ENCODE measurements around the gene CYP26B1. TPM values are rescaled to one million over a fixed set of nuclear protein-coding genes. Genes with fewer than 3 reads are reported as not detected.

Gene CYP26B1
- total RNA-seq, 1 donor from 2014 or later: 4.7 TPM

DNA sequence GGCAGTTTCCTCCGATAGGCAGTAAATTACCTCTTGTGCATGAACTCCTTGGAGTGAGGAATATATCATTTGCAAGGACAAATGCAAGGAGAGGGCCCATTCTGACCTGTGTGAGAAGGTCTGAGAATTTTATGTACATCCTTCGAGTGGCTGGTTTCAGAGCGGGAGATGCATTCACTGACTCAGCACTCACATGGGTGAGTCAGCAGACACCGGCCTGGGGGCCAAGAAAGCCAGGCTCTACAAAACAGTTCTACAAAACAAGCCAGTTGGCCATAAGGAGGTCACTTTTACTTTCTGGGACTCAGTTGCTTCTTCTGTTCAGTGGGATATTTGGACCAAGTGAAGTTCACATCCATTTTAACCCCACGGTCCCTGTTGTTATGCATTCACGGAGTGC lies 35.3 kb downstream of the CYP26B1 start:
- TF ChIP-seq, protein P1, sequence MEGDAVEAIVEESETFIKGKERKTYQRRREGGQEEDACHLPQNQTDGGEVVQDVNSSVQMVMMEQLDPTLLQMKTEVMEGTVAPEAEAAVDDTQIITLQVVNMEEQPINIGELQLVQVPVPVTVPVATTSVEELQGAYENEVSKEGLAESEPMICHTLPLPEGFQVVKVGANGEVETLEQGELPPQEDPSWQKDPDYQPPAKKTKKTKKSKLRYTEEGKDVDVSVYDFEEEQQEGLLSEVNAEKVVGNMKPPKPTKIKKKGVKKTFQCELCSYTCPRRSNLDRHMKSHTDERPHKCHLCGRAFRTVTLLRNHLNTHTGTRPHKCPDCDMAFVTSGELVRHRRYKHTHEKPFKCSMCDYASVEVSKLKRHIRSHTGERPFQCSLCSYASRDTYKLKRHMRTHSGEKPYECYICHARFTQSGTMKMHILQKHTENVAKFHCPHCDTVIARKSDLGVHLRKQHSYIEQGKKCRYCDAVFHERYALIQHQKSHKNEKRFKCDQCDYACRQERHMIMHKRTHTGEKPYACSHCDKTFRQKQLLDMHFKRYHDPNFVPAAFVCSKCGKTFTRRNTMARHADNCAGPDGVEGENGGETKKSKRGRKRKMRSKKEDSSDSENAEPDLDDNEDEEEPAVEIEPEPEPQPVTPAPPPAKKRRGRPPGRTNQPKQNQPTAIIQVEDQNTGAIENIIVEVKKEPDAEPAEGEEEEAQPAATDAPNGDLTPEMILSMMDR (IDR thresholded peaks at IDR 0.05): no peak
- Mint-ChIP-seq H3K4me3 (ENCODE audit: unreplicated experiment) (no peak overlapping the region), H3K9me3 (ENCODE audit: low read depth) (no peaks in the 10 kb centered on the region), H3K27ac (ENCODE audit: unreplicated experiment) (no peak overlapping the region), H3K4me1 (ENCODE audit: low read depth) (peaks cover 42% of the 10 kb centered on the region), H3K36me3 (ENCODE audit: low read depth) (no peaks in the 10 kb centered on the region), H3K27me3 (ENCODE audit: low read depth) (no peaks in the 10 kb centered on the region)
- DNase-seq (ENCODE audit: low spot score): no peak

DNA sequence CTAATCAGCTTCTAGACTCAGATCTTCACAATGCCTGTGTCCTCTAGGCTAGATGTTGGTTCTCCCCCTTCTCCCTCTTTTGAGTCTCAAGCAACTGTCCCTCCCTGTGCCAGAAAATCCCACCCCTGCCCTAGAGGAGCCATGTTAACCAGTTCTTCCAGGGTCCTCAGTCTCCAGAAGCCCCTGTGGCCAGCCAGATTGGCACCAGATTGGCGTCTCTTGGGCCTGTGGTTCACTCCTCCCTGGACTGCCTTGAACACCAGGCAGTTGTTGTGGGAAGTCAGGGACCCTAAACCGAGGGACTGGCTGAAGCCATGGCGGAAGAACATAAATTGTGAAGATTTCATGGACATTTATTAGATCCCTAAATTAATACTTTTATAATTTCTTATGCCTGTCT lies 36.6 kb downstream of the CYP26B1 start:
- no peaks in the 10 kb centered on the region for H3K36me3 Mint-ChIP-seq (ENCODE audit: low read depth)
- TF ChIP-seq, protein P1 (IDR thresholded peaks at IDR 0.05): no peak

DNA sequence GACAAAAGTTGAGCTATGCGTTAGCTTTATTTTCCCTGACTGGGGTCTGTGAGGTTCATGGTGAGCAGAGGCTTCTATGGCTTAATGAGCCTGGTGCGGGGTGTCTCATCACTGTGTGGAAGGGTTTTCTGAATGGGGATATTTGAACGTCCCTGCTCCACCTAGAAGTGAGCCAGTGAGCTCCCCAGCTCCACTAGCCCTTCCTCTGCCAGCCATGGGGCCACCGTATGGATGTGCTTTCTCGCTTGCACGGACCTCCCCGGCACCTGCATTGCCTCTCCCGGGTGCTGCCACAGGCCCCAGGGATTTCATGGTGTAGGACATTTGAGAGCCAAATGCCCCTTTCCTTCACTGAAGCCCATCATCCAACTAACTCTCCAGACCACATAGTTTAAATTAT lies 37.8 kb downstream of the CYP26B1 start:
- Mint-ChIP-seq H3K27ac (ENCODE audit: unreplicated experiment) (no peak overlapping the region), H3K9me3 (ENCODE audit: low read depth) (no peaks in the 10 kb centered on the region), H3K36me3 (ENCODE audit: low read depth) (no peaks in the 10 kb centered on the region), H3K4me3 (ENCODE audit: unreplicated experiment) (no peak overlapping the region), H3K4me1 (ENCODE audit: low read depth) (peaks cover 25% of the 10 kb centered on the region), H3K27me3 (ENCODE audit: low read depth) (no peaks in the 10 kb centered on the region)
- no peak for DNase-seq (ENCODE audit: low spot score)
- TF ChIP-seq, protein P1 (IDR thresholded peaks at IDR 0.05): no peak

More for the DNA sequence above, 36.6 kb downstream of the CYP26B1 start:
- no peak for DNase-seq (ENCODE audit: low spot score)
- H3K27ac Mint-ChIP-seq (ENCODE audit: unreplicated experiment): no peak overlapping the region
- no peak overlapping the region for H3K4me3 Mint-ChIP-seq (ENCODE audit: unreplicated experiment)
- no peaks in the 10 kb centered on the region for H3K27me3 Mint-ChIP-seq (ENCODE audit: low read depth)
- peaks cover 36% of the 10 kb centered on the region for H3K4me1 Mint-ChIP-seq (ENCODE audit: low read depth)
- H3K9me3 Mint-ChIP-seq (ENCODE audit: low read depth): no peaks in the 10 kb centered on the region

DNA sequence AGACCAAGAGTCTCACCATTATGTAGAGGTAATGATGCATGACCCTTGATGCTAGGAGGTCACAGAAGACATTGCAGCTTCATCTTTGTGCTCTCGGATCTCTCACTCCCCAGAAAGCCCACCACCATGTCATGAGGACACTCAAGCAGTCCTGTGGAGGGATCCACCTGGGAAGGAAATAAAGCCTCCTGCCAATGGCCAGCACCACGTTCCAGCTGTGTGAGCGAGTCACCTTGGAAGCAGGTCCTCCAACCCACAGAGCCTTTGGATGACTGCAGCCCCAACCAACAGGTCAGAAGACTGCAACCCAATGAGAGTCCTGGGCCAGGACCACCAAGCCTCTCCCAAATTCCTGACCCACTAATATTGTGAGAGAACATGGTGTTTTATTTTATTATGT lies 38.4 kb downstream of the CYP26B1 start:
- Mint-ChIP-seq H3K4me1 (ENCODE audit: low read depth) (peaks cover 19% of the 10 kb centered on the region), H3K36me3 (ENCODE audit: low read depth) (no peaks in the 10 kb centered on the region), H3K27ac (ENCODE audit: unreplicated experiment) (no peak overlapping the region), H3K4me3 (ENCODE audit: unreplicated experiment) (no peak overlapping the region), H3K27me3 (ENCODE audit: low read depth) (no peaks in the 10 kb centered on the region), H3K9me3 (ENCODE audit: low read depth) (no peaks in the 10 kb centered on the region)
- no peak for DNase-seq (ENCODE audit: low spot score)
- TF ChIP-seq, protein P1 (IDR thresholded peaks at IDR 0.05): no peak

DNA sequence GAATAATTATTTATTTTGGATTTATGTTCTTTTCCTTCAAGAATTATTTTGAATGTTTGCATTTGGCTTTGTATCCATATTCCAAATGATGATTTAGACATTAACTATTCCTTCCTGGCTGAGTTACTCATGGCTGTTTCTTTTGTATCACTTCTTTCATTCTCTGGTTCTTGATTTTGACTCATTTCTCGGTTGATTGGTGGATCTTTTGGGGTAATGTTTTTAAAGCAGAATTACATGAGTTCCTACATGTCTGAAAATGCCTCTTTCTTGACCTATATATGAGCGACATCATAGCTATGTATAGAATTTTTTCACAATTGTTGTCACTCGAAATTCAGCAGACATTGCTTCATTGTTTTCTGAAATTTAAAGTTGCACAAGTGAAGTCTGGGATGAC lies 39.5 kb downstream of the CYP26B1 start:
- Mint-ChIP-seq H3K9me3 (ENCODE audit: low read depth) (no peaks in the 10 kb centered on the region), H3K27ac (ENCODE audit: unreplicated experiment) (no peak overlapping the region), H3K4me1 (ENCODE audit: low read depth) (peaks cover 16% of the 10 kb centered on the region), H3K36me3 (ENCODE audit: low read depth) (no peaks in the 10 kb centered on the region), H3K27me3 (ENCODE audit: low read depth) (no peaks in the 10 kb centered on the region), H3K4me3 (ENCODE audit: unreplicated experiment) (no peak overlapping the region)
- TF ChIP-seq, protein P1 (IDR thresholded peaks at IDR 0.05): no peak
- no peak for DNase-seq (ENCODE audit: low spot score)

Data from chondrocyte (in vitro differentiated cells).